KMS-11 (cell line): ENCODE data around the gene PRSS56.

ENCODE experiments used
- H2AFZ ChIP-seq: fragments of 200-600 bp; sonication (generic); 2 replicates; pipeline ENCODE4 v1.6.1; 2016; ENCODE audit warnings: antibody characterized with exemption, mixed run types, low read depth
- H3K27ac ChIP-seq: fragments of 200-600 bp; sonication (generic); 2 replicates; pipeline ENCODE4 v1.6.1; 2016; ENCODE audit warnings: mild to moderate bottlenecking, mixed run types
- H3K27me3 ChIP-seq: fragments of 200-600 bp; sonication (generic); 2 replicates; pipeline ENCODE4 v1.6.1; 2017; ENCODE audit warnings: mild to moderate bottlenecking, low read depth, mixed run types, moderate library complexity; ENCODE audit not compliant: insufficient read depth
- H3K36me3 ChIP-seq: fragments of 200-600 bp; sonication (generic); 2 replicates; pipeline ENCODE4 v1.6.1; 2017; ENCODE audit warnings: mild to moderate bottlenecking, mixed run types; ENCODE audit not compliant: insufficient read depth
- H3K4me1 ChIP-seq: fragments of 200-600 bp; sonication (generic); 2 replicates; pipeline ENCODE4 v1.6.1; 2016; ENCODE audit warnings: mild to moderate bottlenecking, low read depth, mixed run types; ENCODE audit not compliant: poor library complexity, severe bottlenecking
- H3K4me2 ChIP-seq: fragments of 200-600 bp; sonication (generic); 2 replicates; pipeline ENCODE4 v1.7.0; 2016; ENCODE audit warnings: mild to moderate bottlenecking, mixed run types
- H3K4me3 ChIP-seq: fragments of 200-600 bp; sonication (generic); IDR thresholded peaks from 2 replicates; pipeline ENCODE4 v1.6.1; 2017; ENCODE audit warnings: low read depth, low read length, mixed read lengths; ENCODE audit not compliant: insufficient read depth
- H3K79me2 ChIP-seq: fragments of 200-600 bp; sonication (generic); 2 replicates; pipeline ENCODE4 v1.6.1; 2016; ENCODE audit warnings: low read depth, mixed run types; ENCODE audit not compliant: insufficient read depth
- H3K9ac ChIP-seq: fragments of 200-600 bp; sonication (generic); 2 replicates; pipeline ENCODE4 v1.6.1; 2016; ENCODE audit warnings: mild to moderate bottlenecking, mixed run types
- H4K20me1 ChIP-seq: fragments of 200-600 bp; sonication (generic); 2 replicates; pipeline ENCODE4 v1.6.1; 2016; ENCODE audit warnings: mild to moderate bottlenecking, mixed run types; ENCODE audit not compliant: insufficient read depth
- TF ChIP-seq, protein P1 (sequence below): fragments of 200-600 bp; sonication (generic); conservative IDR thresholded peaks from 2 replicates; pipeline ENCODE4 v1.6.1; 2017; ENCODE audit warnings: low read depth, mild to moderate bottlenecking, antibody characterized with exemption, low read length, moderate library complexity, mixed read lengths

The PRSS56 gene

DNA sequence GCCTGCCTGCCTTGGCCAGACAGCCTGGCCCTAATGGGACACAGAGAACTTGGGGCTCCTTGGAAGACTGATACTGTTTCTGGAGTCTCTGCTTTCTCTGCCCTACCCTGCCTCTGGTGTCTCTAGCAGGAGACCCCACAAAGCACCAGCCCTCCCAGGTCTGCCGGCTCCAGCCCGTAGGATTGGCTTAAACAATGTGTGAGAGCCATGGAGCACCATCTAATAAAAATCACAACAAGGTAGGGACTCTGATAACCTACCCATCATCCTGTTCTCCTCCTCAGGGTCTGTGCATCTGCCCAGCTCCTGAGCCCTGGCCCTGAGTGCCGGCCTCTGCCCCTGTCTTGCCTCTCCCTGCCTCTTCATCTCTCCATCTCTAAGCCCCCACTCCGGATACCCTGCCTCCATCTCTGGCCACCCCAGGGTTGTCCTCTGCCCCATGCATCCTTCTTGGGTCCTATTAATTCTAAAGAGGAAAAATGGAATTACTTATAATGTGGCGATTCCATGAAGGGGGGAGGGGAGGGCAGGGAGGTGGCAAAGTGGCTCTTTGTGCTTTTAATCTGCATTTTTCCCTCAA lies 31.4 kb upstream of the PRSS56 start:
- TF ChIP-seq, protein P1, sequence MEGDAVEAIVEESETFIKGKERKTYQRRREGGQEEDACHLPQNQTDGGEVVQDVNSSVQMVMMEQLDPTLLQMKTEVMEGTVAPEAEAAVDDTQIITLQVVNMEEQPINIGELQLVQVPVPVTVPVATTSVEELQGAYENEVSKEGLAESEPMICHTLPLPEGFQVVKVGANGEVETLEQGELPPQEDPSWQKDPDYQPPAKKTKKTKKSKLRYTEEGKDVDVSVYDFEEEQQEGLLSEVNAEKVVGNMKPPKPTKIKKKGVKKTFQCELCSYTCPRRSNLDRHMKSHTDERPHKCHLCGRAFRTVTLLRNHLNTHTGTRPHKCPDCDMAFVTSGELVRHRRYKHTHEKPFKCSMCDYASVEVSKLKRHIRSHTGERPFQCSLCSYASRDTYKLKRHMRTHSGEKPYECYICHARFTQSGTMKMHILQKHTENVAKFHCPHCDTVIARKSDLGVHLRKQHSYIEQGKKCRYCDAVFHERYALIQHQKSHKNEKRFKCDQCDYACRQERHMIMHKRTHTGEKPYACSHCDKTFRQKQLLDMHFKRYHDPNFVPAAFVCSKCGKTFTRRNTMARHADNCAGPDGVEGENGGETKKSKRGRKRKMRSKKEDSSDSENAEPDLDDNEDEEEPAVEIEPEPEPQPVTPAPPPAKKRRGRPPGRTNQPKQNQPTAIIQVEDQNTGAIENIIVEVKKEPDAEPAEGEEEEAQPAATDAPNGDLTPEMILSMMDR = no peak
- H3K4me2 ChIP-seq = no peak overlapping the region
- no peak overlapping the region for H2AFZ ChIP-seq
- H3K4me3 ChIP-seq = no peak overlapping the region
- no peaks in the 10 kb centered on the region for H3K4me1 ChIP-seq
- no peaks in the 10 kb centered on the region for H3K36me3 ChIP-seq
- H3K27ac ChIP-seq = no peak overlapping the region
- H3K79me2 ChIP-seq = no peaks in the 10 kb centered on the region
- H3K27me3 ChIP-seq = no peaks in the 10 kb centered on the region
- H3K9ac ChIP-seq = no peak overlapping the region
- no peaks in the 10 kb centered on the region for H4K20me1 ChIP-seq

- Histone ChIP-seq H3K27me3 (no peaks in the 10 kb centered on the region), H3K79me2 (no peaks in the 10 kb centered on the region), H3K27ac (no peak overlapping the region), H3K4me3 (no peak overlapping the region), H4K20me1 (no peaks in the 10 kb centered on the region), H3K36me3 (no peaks in the 10 kb centered on the region), H3K9ac (no peak overlapping the region), H3K4me2 (no peak overlapping the region), H2AFZ (no peak overlapping the region), H3K4me1 (no peaks in the 10 kb centered on the region)
- TF ChIP-seq, protein P1 = no peak
These were observed 30.5 kb upstream of the PRSS56 start for GRCh38 chr2:232489516-232490220.

GRCh38 chr2:232490221-232491138 lies 29.7 kb upstream of the PRSS56 start:
- H3K4me1 ChIP-seq = no peaks in the 10 kb centered on the region

DNA sequence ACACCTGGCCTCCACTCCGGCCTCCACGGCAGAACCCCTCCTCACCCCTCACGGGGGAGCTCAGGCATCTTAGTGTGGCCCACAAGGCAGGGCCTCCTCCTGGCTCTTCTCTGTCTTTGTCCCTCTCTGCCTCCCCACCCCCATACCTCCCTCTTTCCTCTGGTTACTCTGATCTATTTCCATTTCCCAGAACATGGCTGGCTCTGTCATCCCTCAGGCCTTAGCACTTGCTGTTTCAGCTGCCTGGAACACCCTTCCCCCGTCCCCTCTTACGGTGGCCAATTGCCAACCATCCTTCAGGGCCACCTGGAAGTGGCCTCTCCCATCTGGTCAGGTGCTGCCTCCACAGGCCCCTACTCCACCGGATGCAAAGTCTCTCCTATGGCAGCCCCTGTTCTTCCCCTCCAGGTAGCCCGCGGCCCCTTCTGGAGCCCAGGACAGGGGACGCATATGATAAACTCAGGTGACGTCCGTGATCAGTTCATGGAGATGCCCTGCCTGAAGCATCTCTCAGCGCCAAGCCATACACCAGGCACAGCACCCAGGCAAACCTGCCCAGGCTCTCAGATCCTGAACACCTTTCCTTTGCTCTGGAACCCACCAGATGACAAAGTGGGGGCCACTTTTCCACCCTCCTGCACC lies 28.9 kb upstream of the PRSS56 start:
- Histone ChIP-seq H3K4me1 (no peaks in the 10 kb centered on the region), H3K27me3 (no peaks in the 10 kb centered on the region), H3K4me3 (no peak overlapping the region), H3K79me2 (no peaks in the 10 kb centered on the region), H3K36me3 (no peaks in the 10 kb centered on the region), H3K9ac (no peak overlapping the region), H3K4me2 (no peak overlapping the region), H3K27ac (no peak overlapping the region), H4K20me1 (no peaks in the 10 kb centered on the region), H2AFZ (no peak overlapping the region)
- TF ChIP-seq, protein P1 = no peak

More at GRCh38 chr2:232490221-232491138, 29.7 kb upstream of the PRSS56 start:
- Histone ChIP-seq H3K36me3 (no peaks in the 10 kb centered on the region), H3K4me3 (no peak overlapping the region), H3K27me3 (no peaks in the 10 kb centered on the region), H3K79me2 (no peaks in the 10 kb centered on the region), H3K9ac (no peak overlapping the region), H3K27ac (no peak overlapping the region), H4K20me1 (no peaks in the 10 kb centered on the region), H3K4me2 (no peak overlapping the region), H2AFZ (no peak overlapping the region)
- TF ChIP-seq, protein P1 = no peak
